HepG2 (cell line): ENCODE results near the gene RBBP8NL. TPM values are rescaled to one million over a fixed set of nuclear protein-coding genes. Genes with fewer than 3 reads are reported as not detected.

Source experiments
- ATF4 ChIP-seq, 2 experiments: fragments of 450-650 bp in 1 of 2; sonication (generic) in 1 of 2; formaldehyde crosslinking; IDR thresholded peaks; 2 replicates each; pipeline versions ENCODE4 v1.5.0 to v1.8.0; 2020 to 2022; ENCODE audit warnings: mild to moderate bottlenecking in 1 of 2, missing genetic modification reagents in 1 of 2
- CC2D1A ChIP-seq: sonication (generic); formaldehyde crosslinking; IDR thresholded peaks from 2 replicates; pipeline ENCODE4 v1.8.1; 2023; ENCODE audit warnings: mild to moderate bottlenecking, missing genetic modification reagents
- DNMT3B ChIP-seq: conservative IDR thresholded peaks from 2 replicates; pipeline ENCODE4 v1.6.1; 2016; ENCODE audit warnings: missing biosample characterization, control low read depth
- E2F2 ChIP-seq: sonication (generic); formaldehyde crosslinking; IDR thresholded peaks from 2 replicates; pipeline ENCODE4 v1.4.0; 2020; ENCODE audit warnings: missing genetic modification reagents, borderline replicate concordance
- FOXP4 ChIP-seq: sonication (generic); formaldehyde crosslinking; IDR thresholded peaks from 2 replicates; pipeline ENCODE4 v1.4.0; 2020; ENCODE audit warnings: missing genetic modification reagents
- HMGA1 ChIP-seq: sonication (generic); formaldehyde crosslinking; conservative IDR thresholded peaks from 2 replicates; pipeline ENCODE4 v1.4.0; 2020; ENCODE audit warnings: missing genetic modification reagents
- IRX3 ChIP-seq: sonication (generic); formaldehyde crosslinking; IDR thresholded peaks from 2 replicates; pipeline ENCODE4 v1.8.1; 2023; ENCODE audit warnings: mild to moderate bottlenecking, low read depth, missing genetic modification reagents, borderline replicate concordance
- ISL2 ChIP-seq: sonication (generic); formaldehyde crosslinking; IDR thresholded peaks from 2 replicates; pipeline ENCODE4 v1.5.0; 2020; ENCODE audit warnings: missing genetic modification reagents
- KDM4B ChIP-seq: sonication (generic); formaldehyde crosslinking; IDR thresholded peaks from 2 replicates; pipeline ENCODE4 v1.4.0; 2020; ENCODE audit warnings: missing genetic modification reagents
- MNT ChIP-seq: fragments of 450-650 bp; IDR thresholded peaks from 2 replicates; pipeline ENCODE4 v1.6.1; 2016
- PBX3 ChIP-seq: sonication (generic); formaldehyde crosslinking; IDR thresholded peaks from 2 replicates; pipeline ENCODE4 v1.8.1; 2023; ENCODE audit warnings: missing genetic modification reagents, inconsistent platforms, borderline replicate concordance
- PRDM10 ChIP-seq: sonication (generic); formaldehyde crosslinking; IDR thresholded peaks from 2 replicates; pipeline ENCODE4 v1.4.0; 2020; ENCODE audit warnings: low read depth, missing genetic modification reagents
- SRSF9 ChIP-seq: fragments of 200-400 bp; formaldehyde crosslinking; IDR thresholded peaks from 2 replicates; pipeline ENCODE4 v1.6.1; 2018; ENCODE audit warnings: borderline replicate concordance, mild to moderate bottlenecking, low read depth, low read length; ENCODE audit not compliant: insufficient read depth, poor library complexity, severe bottlenecking
- TCF7 ChIP-seq: sonication (generic); IDR thresholded peaks from 2 replicates; pipeline ENCODE4 v1.6.1; 2016; ENCODE audit warnings: antibody characterized with exemption, low read depth
- ZNF180 ChIP-seq: sonication (generic); formaldehyde crosslinking; IDR thresholded peaks from 2 replicates; pipeline ENCODE4 v1.4.0; 2020; ENCODE audit warnings: low read depth, missing genetic modification reagents, borderline replicate concordance
- ZNF34 ChIP-seq: sonication (generic); formaldehyde crosslinking; IDR thresholded peaks from 2 replicates; pipeline ENCODE4 v1.4.0; 2020; ENCODE audit warnings: mild to moderate bottlenecking, missing genetic modification reagents, borderline replicate concordance
- ZNF441 ChIP-seq: sonication (generic); formaldehyde crosslinking; IDR thresholded peaks from 2 replicates; pipeline ENCODE4 v1.7.0; 2021; ENCODE audit warnings: missing genetic modification reagents, borderline replicate concordance
- ZNF746 ChIP-seq: sonication (generic); formaldehyde crosslinking; IDR thresholded peaks from 2 replicates; pipeline ENCODE4 v1.8.0; 2022; ENCODE audit warnings: mild to moderate bottlenecking, missing genetic modification reagents
- ZNF772 ChIP-seq: sonication (generic); formaldehyde crosslinking; IDR thresholded peaks from 2 replicates; pipeline ENCODE4 v1.5.0; 2020; ENCODE audit warnings: mild to moderate bottlenecking, missing genetic modification reagents
- polyA plus RNA-seq, 8 experiments: library from polyadenylated mRNA; depleted of rRNA in 3 of 8; stranded (reverse) in 7 of 8; unstranded in 1 of 8; fragments of >200 nt; fragmentation: Illumina TruSeq in 4 of 8; extraction: Trizol in 4 of 8; gene quantifications; 2 replicates each; pipeline versions ENCODE4 v1.2.1 to v1.2.3, GENCODE V29; 2011 to 2016; ENCODE audit warnings: low read depth in 4 of 8, missing spikeins in 1 of 8, mixed read lengths in 1 of 8; ENCODE audit not compliant: insufficient read depth in 1 of 8
- total RNA-seq, 5 experiments: library from RNA; depleted of rRNA; stranded (reverse); fragments of >200 nt; fragmentation: Illumina TruSeq; extraction: Trizol; gene quantifications; 2 replicates each; pipeline ENCODE4 v1.2.3, GENCODE V29; 2016; ENCODE audit warnings: low read depth in 1 of 5

RBBP8NL gene
- total and polyA plus RNA-seq, 2 of the 13 experiments (the other 11 are each of a cell fraction or from before 2014, with no cell fraction given): 0.69 to 0.86 TPM

GRCh38 chr20:62367136-62367632 is 60.2 kb downstream of the RBBP8NL start, which contains the start of gene LAMA5 (continued):
- no peak; the same call in 1 of the 2 replicates for TF ChIP-seq E2F2 (CRISPR knock-in tag)
- TF ChIP-seq ZNF441 (CRISPR knock-in tag): no peak
- TF ChIP-seq KDM4B (CRISPR knock-in tag): no peak
- TF ChIP-seq IRX3 (CRISPR knock-in tag): peak; percentile 83
- TF ChIP-seq ZNF746 (CRISPR knock-in tag): no peak
- TF ChIP-seq TCF7: no peak; the same call in 1 of the 2 replicates
- TF ChIP-seq PRDM10 (CRISPR knock-in tag): no peak
- no peak for TF ChIP-seq ATF4 (CRISPR knock-in tag; IDR thresholded peaks at IDR 0.05)
- TF ChIP-seq PBX3: no peak
- no peak for TF ChIP-seq ZNF772 (CRISPR knock-in tag)
- TF ChIP-seq FOXP4 (CRISPR knock-in tag): no peak
- TF ChIP-seq ZNF180: no peak
- TF ChIP-seq DNMT3B: no peak
- no peak for TF ChIP-seq MNT
- TF ChIP-seq ZNF34 (CRISPR knock-in tag): no peak
- TF ChIP-seq ISL2 (CRISPR knock-in tag): no peak
- TF ChIP-seq CC2D1A (CRISPR knock-in tag): no peak
- no peak for TF ChIP-seq SRSF9
- TF ChIP-seq HMGA1: no peak
